ENCODE results near the gene CCDC150.
A peak's percentile ranks its signal among the peaks of the same experiment; 100 is the strongest.
"Not testable (repeated sequence)": the region's sequence is repeated elsewhere in the genome, so short reads cannot be mapped to it uniquely, and the experiment has no call there.

The CCDC150 gene

GRCh38 chr2:196635156-196635555 is 4.4 kb upstream of the CCDC150 start:
- no peak for DNase-seq

- DNase-seq: peak in 5 of 56 donors; percentile 2 to 5 (median 3)
Observed at GRCh38 chr2:196638765-196639164, 750 bp upstream of the CCDC150 start.

- no peak for DNase-seq
Observed at GRCh38 chr2:196640031-196640548, 575 bp downstream of the CCDC150 start.

- DNase-seq: no peak
Observed at GRCh38 chr2:196649202-196649601, 9.7 kb downstream of the CCDC150 start.

- DNase-seq: no peak
Observed at GRCh38 chr2:196651387-196652094, 12.0 kb downstream of the CCDC150 start.

GRCh38 chr2:196652869-196653268 is 13.4 kb downstream of the CCDC150 start:
- no peak for DNase-seq

GRCh38 chr2:196653843-196654242 is 14.3 kb downstream of the CCDC150 start:
- DNase-seq: no peak

- DNase-seq: no peak
Observed at GRCh38 chr2:196655761-196656160, 16.2 kb downstream of the CCDC150 start.

- DNase-seq: no peak
Observed at GRCh38 chr2:196657333-196657732, 17.8 kb downstream of the CCDC150 start.

GRCh38 chr2:196659844-196660243 is 20.3 kb downstream of the CCDC150 start:
- no peak for DNase-seq

GRCh38 chr2:196660244-196660643 is 20.7 kb downstream of the CCDC150 start:
- DNase-seq: no peak

- DNase-seq: no peak
Observed at GRCh38 chr2:196670342-196670741, 30.8 kb downstream of the CCDC150 start.

GRCh38 chr2:196675963-196676362 is 36.4 kb downstream of the CCDC150 start:
- no peak for DNase-seq

GRCh38 chr2:196677404-196677803 is 37.9 kb downstream of the CCDC150 start:
- DNase-seq: no peak

- no peak for DNase-seq
Observed at GRCh38 chr2:196679368-196679767, 39.9 kb downstream of the CCDC150 start.

- no peak for DNase-seq
Observed at GRCh38 chr2:196681510-196681909, 42.0 kb downstream of the CCDC150 start.

- no peak for DNase-seq
Observed at GRCh38 chr2:196685792-196686191, 46.3 kb downstream of the CCDC150 start.

GRCh38 chr2:196686737-196687136 is 47.2 kb downstream of the CCDC150 start:
- not testable (repeated sequence) for DNase-seq

GRCh38 chr2:196696423-196697079 is 57.0 kb downstream of the CCDC150 start:
- DNase-seq: no peak

- no peak for DNase-seq
Observed at GRCh38 chr2:196697825-196698224, 58.3 kb downstream of the CCDC150 start.

GRCh38 chr2:196702641-196703040 is 63.1 kb downstream of the CCDC150 start:
- DNase-seq: no peak

- DNase-seq: no peak
Observed at GRCh38 chr2:196703695-196704094, 64.2 kb downstream of the CCDC150 start.

- not testable (repeated sequence) for DNase-seq
Observed at GRCh38 chr2:196710056-196710455, 70.5 kb downstream of the CCDC150 start.

Measured in nucleus accumbens (tissue), 56 donors.